Measurements from ENCODE around the gene LRRC28.
A peak's percentile ranks its signal among the peaks of the same experiment; 100 is the strongest.
"Not testable (repeated sequence)": the region's sequence is repeated elsewhere in the genome, so short reads cannot be mapped to it uniquely, and the experiment has no call there.

Gene LRRC28

DNA sequence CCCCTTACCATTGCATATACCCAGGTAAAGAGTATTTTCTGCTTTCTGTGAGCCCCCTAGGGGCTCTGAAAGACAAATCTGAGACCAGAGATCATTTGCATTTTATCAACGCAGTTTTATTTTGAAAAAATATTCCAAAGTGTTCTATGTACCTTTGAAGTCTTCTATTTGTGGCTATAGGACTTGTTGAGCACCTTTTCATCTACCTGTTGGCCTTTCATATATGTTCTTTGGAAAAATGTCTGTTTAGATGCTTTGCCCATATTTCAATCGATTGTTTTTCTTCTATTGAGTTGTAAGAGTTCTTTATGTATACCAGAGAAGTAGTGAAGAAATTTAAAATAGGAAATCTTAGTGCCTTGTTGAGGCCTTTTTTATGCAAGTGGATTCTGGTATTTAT, 94.0 kb downstream of the LRRC28 start:
- no peak for DNase-seq

DNA sequence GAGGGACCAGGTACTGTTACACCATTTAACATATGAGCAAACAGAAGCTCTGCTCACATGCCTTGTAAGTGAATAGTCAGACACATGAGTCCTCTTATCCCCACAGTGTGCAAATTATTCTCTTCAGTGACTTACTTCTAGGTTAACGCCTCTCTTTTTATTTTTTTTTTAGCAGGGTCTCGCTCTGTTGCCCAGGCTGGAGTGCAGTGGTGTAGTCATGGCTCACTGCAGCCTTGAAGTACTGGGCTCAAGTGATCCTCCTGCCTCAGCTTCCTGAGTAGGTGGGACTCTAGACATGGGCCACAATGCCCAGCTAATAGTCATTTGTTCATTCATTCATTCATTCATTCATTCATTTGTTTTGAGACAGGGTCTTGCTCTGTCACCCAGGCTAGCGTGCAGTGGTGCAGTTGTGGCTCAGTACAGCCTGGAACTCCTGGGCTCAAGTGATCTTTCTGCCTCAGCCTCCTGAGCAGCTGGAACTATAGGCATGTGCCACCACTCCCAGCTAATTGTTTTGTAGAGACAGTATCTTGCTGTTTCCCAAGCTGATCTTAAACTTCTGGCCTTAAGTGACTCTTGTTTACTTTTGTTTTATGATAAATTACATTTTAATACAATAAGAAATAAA, 94.7 kb downstream of the LRRC28 start:
- DNase-seq = no peak

- DNase-seq = no peak
These were observed 96.3 kb downstream of the LRRC28 start for GRCh38 chr15:99347574-99347973.

DNA sequence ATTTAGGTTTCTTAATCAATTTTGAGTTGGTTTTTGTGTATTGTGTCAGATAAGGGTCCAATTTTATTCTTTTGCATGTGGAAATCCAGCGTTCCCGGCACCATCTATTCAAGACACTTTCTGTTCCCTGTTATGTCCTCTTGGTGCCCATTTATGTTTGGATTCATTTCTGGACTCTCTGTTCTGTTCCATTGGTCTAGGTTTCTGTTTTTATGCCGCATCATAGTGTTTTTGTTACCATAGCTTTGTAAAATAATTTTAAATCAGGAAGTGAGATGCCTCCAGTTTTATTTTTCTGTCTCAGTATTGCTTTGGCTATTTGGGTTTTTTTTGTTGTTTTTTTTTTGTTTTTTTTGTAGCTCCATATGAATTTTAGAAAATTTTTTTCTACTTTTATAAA, 97.1 kb downstream of the LRRC28 start:
- no peak for DNase-seq

DNA sequence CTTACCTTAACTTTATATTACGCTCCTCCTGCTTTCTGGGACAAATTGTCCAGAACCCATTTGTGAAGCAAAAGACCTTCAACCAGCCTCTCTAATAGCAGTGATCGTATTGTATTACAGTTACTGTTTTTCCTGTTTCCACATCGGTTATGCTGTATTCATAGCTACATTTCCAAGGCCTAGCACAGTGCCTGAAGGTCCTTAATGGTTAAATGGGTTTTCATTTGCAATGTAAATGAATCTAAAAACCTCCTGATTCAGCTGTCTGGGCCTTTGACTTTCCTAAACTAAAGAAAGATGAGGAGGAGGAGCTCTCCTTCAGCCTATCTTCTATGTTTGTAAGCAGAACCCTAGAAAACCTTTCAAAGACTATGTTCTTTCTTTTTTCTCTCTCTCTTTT, 99.1 kb downstream of the LRRC28 start:
- DNase-seq = peak in 1 of 2 experiments; percentile 13

- DNase-seq = no peak
These were observed 108.5 kb downstream of the LRRC28 start for GRCh38 chr15:99359769-99360168.

DNA sequence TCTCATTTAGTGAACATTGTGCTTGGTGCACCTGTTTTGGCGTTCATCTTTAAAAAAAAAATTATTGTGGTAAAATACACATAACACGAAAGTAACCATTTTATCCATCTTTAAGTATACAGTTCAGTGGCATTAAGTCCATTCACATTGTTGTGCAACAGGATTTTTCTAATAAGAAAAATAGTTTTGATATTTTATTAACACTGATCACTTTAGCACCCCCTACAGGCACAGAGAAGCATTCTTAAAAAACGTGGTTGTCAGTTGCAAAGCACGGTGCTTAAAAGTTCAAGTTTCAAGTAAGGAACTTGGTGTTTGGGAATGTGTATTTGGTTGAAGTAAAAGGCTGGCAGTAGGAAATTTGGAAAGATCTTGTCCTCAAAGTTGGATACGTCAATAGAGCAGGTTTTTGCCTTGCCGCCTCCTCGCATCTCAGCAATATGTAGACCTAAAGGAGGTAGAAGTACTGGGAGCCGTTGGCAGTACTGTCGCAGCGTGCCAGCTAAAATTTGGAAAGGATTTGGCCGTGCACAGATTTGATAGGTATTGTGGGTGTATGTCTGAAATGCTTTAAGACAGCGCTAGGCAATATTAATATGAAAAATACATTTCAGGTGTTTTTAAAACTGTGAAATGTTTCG, 110.4 kb downstream of the LRRC28 start:
- peak in 1 of 2 experiments; percentile 8 for DNase-seq

DNA sequence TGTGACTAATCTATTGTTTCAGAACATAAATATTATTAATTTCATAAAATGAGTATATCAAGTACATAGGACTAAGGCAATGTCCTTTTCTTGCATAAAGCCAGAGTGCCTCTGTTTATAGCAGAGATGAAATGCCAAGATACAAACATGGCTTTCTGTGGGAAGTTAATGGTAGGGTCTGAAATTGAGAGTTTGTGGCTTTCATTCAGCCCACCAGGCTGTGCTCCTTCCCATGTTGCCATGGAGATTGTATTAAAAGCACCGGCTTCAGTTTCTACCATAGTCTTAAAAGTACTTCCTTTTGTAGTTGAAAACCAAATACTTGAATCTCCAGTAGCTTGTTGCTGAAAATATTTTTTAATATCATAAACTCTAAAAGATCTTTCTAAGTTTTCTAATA, 114.0 kb downstream of the LRRC28 start:
- DNase-seq = no peak

- DNase-seq = no peak
These were observed 114.7 kb downstream of the LRRC28 start for GRCh38 chr15:99366013-99366412.

DNA sequence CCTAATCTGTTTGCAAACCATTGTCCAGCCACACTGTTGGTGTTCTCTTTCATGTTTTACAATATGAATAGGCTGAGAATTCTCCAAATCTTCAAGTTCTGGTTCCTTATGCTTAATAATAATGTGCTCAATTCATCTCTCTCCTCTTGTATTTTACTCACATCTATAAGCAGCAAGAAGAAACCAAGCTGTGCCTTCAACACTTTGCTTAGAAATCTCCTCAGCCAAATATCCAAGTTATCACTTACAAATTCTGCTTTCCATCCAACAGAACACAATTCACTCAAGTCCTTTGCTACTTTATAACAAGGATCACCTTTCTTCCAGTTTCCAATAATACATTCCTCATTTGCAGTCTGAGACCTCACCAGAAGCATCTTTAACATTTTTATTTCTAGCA, 117.5 kb downstream of the LRRC28 start:
- no peak for DNase-seq

DNA sequence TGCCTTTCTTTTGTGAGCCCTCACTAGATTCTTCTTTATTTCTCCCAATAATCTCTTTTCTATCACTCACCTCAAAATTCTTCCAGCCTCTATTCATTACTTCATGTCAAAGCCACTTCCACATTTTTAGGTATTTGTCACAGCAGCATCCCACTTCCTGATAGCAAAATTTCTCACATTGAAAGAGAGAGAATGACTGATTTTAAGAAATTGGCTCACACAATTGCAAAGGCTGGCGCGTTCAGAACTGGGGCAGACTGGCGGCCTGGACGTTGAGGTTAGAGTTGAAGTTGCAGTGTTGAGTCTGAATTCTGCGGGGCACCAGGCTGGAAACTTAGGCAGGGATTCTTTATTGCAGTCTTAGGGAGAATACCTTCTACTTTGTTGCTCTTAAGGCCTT, 117.9 kb downstream of the LRRC28 start:
- DNase-seq = no peak

GRCh38 chr15:99371180-99372103, 120.2 kb downstream of the LRRC28 start:
- no peak for DNase-seq

DNA sequence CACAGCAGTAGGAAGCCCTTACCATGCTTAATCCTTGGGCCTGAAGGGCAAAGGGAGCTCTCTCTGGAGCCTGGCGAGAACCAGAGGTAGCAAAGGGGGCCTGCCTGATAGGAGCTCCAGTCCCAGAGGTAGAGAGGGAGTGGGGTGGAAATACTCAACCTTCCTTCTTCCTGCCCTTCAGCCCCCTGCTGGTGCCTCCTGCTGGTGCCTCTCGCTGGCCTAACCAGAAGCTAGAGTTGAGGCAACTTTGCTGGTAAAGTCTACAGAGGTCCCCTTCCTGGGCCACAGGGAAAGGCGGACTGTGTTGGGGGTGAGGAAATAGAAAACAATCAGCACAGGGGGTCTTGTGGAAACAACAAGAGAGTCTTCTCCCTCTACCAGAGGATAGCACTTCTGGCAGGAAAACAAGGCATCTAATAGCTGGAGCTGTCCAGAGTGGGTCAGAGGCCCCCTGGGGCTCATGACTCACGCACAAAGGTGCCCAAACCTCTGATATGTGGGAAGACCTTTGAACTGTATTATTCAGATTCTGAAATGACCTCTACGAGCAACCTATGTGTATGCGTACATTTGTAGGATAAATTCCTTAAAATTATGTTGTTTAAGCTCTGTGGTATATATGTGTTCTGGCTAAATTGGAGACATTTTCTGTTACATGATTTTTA, 133.9 kb downstream of the LRRC28 start:
- DNase-seq = no peak

- DNase-seq = no peak
These were observed 134.6 kb downstream of the LRRC28 start for GRCh38 chr15:99385865-99386264.

DNA sequence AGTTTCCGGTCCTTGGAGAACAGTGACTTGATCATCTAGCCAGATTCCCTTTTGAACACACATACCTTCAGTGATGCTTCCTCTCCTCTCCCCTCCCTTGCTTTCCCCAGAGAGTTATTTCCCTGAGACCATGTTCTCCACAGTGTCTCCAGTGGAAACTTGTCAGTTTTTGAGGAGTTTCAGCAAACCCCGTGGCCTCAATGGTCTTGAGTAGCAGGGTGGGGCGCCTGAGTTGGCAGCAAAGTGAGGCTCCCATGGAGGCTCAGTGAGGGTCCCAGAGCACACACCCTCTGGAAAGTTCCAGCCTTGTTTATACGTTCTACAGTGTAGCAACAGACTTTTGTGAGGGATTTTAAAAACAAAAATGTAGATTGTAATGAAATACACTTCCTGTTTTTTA, 135.1 kb downstream of the LRRC28 start:
- no peak for DNase-seq

GRCh38 chr15:99387421-99388168, 136.3 kb downstream of the LRRC28 start:
- no peak for DNase-seq

- DNase-seq = no peak
These were observed 139.4 kb downstream of the LRRC28 start for GRCh38 chr15:99390667-99391066.

GRCh38 chr15:99393641-99394040, 142.4 kb downstream of the LRRC28 start:
- no peak for DNase-seq

DNA sequence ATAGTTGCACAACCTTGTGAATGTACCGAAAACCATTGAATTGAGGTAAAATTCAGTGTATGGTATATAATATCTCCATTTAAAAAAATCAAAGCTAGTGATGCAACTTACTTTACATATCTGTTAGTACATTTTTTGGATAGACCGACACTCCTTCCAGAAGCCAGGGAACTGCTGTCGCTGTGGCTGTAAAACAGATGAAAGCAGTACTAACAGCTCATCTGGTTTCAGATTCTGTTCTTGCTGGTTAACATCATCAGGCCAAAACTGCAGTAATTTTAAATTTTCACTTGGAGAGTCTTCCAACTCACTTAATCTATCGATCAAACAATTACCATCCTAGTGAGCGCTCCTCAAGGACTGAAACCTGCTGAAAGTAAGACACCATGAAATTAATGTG, 145.1 kb downstream of the LRRC28 start:
- no peak for DNase-seq

GRCh38 chr15:99399061-99399460, 147.8 kb downstream of the LRRC28 start:
- no peak for DNase-seq

DNA sequence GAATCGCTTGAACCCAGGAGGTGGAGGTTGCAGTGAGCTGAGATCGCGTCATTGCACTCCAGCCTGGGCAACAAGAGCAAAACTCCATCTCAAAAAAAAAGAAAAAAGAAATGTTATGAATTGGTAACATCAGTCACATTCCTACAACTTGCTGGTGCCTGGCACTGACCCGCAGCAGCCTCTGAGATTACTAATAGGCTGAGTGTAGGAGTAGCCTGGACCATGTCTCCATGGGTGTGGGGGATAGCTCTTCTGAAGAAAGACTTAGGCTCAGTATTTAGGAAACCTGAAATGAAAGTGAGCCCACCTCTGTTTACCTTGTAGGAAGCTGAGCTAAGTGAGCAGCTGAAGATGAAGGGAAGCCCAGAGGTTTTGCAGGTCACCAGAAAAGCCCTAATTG, 148.3 kb downstream of the LRRC28 start:
- DNase-seq = no peak

DNA sequence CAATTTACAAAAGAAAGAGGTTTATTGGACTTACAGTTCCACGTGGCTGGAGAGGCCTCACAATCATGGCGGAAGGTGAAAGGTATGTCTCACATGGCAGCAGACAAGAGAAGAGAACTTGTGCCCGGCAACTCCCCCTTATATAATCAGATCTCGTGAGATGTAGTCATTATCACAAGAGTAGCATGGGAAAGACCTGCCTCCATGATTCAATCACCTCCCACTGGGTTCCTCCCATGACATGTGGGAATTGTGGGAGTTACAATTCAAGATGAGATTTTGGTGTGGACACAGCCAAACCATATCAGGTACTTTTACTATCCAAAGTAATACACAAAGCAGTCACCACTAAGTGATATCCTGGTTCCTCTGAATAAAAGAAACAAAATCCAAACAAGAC, 149.9 kb downstream of the LRRC28 start:
- not testable (repeated sequence) for DNase-seq

Measured in NCI-H526 (cell line).